AG09309 (cell line): ENCODE data around the gene CSNK1E.
A peak's percentile ranks its signal among the peaks of the same experiment; 100 is the strongest.

ENCODE experiments used
- DNase-seq: peaks from one replicate; pipeline ENCODE4 v3.0.0-alpha.2; 2010; ENCODE audit warnings: low read depth
- H3K4me3 ChIP-seq: 2 replicates; pipeline ENCODE4 v1.5.1; 2011; ENCODE audit warnings: mild to moderate bottlenecking, low read depth, low read length, moderate library complexity; ENCODE audit not compliant: control insufficient read depth
- TF ChIP-seq, protein P1 (sequence below): IDR thresholded peaks from 2 replicates; pipeline ENCODE4 v1.5.1; 2011; ENCODE audit warnings: mild to moderate bottlenecking, low read depth, low read length, inconsistent platforms; ENCODE audit not compliant: insufficient read depth, control insufficient read depth; ENCODE audit errors: missing control alignments

Gene CSNK1E

GRCh38 chr22:38273135-38273826 lies 44.0 kb downstream of the CSNK1E start:
- peak overlapping the region; percentile 46 for H3K4me3 ChIP-seq
- TF ChIP-seq, protein P1, sequence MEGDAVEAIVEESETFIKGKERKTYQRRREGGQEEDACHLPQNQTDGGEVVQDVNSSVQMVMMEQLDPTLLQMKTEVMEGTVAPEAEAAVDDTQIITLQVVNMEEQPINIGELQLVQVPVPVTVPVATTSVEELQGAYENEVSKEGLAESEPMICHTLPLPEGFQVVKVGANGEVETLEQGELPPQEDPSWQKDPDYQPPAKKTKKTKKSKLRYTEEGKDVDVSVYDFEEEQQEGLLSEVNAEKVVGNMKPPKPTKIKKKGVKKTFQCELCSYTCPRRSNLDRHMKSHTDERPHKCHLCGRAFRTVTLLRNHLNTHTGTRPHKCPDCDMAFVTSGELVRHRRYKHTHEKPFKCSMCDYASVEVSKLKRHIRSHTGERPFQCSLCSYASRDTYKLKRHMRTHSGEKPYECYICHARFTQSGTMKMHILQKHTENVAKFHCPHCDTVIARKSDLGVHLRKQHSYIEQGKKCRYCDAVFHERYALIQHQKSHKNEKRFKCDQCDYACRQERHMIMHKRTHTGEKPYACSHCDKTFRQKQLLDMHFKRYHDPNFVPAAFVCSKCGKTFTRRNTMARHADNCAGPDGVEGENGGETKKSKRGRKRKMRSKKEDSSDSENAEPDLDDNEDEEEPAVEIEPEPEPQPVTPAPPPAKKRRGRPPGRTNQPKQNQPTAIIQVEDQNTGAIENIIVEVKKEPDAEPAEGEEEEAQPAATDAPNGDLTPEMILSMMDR: no peak
- no peak for DNase-seq

DNA sequence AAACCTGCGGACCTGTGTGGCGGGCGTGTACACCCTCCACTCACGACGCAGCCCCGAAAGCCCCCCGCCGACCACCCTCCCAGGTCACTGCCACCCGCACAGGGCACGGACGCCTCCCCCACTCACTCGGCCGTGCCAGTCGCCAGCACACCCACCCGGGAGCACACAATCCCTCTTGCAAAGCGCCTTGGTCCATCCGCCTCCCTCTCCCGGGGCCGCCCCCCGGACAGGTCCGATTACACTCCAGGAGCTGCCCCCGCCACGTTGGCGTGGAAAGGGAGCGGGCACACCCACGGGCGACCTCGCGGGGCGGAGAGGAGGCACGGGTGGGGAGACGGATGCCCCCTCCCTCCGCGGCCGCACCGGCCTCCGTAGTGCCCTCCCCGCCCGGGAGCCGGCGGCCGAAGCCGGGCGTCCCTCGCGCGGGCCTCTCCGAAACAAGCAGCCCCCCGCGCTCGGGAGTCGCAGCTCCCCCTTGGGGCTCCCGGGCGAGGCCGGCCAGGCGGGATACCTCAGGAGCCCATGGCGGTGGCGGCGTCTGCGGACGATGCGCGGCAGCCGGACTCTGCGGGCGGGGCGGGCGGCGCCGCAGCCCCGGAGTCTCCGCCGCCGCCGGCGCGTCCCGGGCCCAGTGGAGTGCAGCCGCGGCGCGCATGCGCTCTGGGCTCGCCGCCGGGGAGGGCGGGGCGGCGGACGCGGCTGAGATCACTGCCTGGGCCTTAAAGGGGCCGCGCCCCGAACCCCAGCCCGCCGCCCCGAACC lies 44.7 kb downstream of the CSNK1E start, which contains the start of gene TMEM184B:
TSS of gene TMEM184B (minus strand) at position 638 of the 762 bp plus-strand sequence. CDS start 25,049 bp downstream, outside the sequence.
- no peak for DNase-seq
- H3K4me3 ChIP-seq: peak within 1 kb of the TSS; percentile 98
- TF ChIP-seq, protein P1: no peak

GRCh38 chr22:38271927-38272372 lies 45.3 kb downstream of the CSNK1E start:
- TF ChIP-seq, protein P1: no peak
- peak overlapping the region; percentile 98 for H3K4me3 ChIP-seq
- no peak for DNase-seq

GRCh38 chr22:38271101-38271500 lies 46.1 kb downstream of the CSNK1E start:
- DNase-seq: no peak
- TF ChIP-seq, protein P1: no peak
- H3K4me3 ChIP-seq: peak overlapping the region; percentile 18

- peak overlapping the region; percentile 18 for H3K4me3 ChIP-seq
- TF ChIP-seq, protein P1: no peak
- DNase-seq: no peak
Measured at GRCh38 chr22:38270091-38270992, 46.9 kb downstream of the CSNK1E start.

GRCh38 chr22:38269466-38269865 lies 47.8 kb downstream of the CSNK1E start:
- no peak for DNase-seq
- TF ChIP-seq, protein P1: no peak
- H3K4me3 ChIP-seq: no peak overlapping the region
